NK-92 treated with Interleukin-12 subunit alpha and Interleukin-12 subunit beta, amount 100 ng/mL, for 24 hours (cell line): ENCODE measurements around the gene TCHP.

ENCODE experiments used
- DNase-seq: peaks from one replicate; lab custom pipeline; 2025; lab: John Stamatoyannopoulos, UW

The TCHP gene

DNA sequence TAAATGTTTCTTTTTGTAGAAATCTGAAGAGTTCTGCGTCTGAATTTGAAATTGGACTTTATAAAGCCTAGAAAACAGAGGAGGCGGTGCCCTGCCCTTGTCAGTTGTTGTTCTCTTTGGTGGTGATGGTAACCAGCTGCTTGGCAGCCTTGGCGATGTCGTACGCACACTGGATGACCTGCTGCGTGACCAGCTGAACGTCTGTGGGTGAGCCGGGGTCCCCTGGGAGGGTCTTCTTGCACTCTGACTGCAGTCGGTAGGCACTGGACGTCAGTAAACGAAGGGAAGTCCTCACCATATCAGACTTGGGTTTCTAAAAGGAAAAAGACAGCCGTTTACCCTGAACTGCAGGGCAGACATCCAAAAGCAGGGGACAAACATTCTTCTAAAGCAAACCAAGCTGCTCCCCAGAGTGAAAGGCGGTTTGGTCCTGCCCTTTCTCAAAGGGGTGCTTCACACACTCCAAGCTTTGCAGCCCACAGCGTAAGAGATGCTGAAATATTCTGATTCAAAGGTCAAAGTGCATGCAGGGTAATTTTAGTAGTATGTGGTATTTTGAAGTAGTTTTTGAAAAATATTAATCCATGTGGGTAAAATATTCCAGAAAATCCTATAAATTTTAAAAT lies 32.9 kb downstream of the TCHP start:
- no peak for DNase-seq

DNA sequence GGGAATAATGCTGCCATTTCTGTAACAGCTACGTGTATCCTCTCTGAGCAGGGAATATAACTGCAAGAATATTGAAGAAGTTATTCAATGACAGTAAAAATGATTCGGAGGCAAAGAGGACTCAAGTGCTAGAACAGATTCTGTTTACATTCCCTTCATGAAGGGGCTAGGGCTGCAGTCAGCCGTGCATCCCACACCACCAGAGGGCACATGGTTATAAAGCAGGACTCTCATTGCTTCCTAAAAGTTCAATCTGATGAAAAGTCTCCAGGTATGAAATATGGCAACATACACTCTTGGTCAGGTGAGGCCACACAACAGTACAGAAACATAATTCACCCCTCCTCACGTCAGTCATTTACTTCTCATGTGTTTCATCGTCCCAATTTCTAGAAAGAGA lies 34.0 kb downstream of the TCHP start:
- no peak for DNase-seq

DNA sequence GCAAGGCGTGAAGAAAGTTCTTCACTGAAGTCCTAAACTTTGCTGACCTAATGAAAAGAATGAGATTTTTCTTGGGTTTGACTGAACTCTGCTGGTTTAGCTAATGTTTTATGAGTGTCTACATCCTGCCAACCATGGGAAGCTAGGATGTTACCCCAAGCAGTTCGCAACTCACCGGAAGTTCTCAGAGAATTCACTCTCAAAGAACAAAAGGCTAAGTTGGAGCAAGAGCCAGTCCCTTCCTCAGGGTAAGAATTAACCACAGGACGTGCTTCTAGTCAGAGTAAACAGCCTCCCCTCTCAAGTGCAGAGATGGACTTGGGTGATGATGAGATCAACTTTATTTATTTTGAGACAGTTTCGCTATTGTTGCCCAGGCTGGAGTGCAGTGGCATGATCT lies 37.3 kb downstream of the TCHP start:
- DNase-seq, result no peak

DNA sequence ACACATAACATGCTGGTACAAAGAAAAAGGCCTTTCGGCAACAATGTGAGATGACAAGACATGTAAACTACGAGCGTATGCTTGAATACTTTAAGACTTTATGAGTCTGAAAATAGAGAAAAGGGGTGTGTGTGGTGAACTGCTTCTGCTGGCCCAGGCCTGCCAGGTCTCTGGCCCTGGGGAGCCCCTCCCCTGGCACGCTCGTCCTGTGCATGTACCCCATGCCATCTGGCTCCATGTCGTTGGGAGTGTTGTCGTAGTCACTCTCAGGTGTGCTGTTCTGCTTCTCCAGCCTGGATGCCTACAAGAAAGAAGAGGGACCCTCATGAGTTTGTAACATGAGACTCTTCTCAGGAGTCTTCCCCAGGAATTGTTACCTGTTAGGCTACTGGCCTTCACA lies 38.9 kb downstream of the TCHP start:
- no peak for DNase-seq

DNA sequence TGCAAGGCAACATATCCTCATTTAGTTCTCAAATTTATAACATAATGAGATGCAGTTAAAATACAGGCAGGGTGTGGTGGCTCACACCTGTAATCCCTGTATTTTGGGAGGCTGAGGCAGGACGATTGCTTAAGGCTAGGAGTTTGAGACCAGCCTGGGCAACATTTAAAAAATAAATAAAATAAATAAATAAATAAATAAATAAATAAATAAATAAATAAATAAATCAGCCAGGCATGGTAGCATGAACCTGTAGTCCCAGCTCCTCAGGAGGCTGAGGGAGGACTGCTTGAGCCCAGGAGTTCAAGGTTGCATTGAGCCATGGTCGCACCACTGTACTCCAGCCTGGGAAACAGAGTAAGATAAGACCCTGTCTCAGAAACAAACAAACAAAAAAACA lies 39.4 kb downstream of the TCHP start:
- no peak for DNase-seq

DNA sequence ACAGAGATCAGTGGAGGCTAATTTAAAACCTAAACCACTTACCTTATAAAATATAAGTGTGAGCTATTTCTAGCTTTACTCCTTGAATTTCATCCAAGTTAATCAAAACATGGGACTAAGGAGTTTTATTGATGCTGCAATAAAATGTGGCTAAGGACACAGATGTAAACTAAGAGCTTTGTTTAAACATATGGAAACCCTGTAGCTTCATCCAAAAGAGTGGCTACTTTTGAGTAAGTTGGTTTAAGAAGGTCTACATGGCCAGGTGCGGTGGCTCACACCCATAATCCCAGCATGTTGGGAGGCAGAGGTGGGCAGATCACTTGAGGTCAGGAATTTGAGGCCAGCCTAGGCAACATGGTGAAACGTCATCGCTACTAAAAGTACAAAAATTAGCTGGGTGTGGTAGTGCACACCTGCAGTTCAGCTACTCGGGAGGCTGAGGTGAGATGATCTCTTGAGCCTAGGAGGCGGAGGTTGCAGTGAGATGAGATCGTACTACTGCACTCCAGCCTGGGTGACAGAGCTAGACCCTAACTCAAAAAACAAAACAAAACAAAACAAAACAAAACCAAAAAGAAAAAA lies 40.4 kb downstream of the TCHP start:
- DNase-seq, result no peak

DNA sequence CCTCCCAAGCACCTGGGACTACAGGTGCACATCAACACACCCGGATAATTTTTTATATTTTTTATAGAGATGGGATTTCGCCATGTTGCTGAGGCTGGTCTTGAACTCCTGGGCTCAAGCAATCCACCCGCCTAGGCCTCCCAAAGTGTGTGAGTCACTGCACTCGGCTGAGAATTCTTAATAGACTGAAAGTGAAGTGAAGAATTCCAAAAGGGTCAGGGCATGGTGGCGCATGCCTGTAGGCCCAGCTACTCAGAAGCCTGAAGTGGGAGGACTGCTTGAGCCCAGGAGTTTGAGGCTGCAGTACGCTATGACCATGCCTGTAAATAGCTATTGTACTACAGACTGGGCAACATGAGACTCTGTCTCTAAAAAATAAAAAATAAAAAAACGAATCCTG lies 43.7 kb downstream of the TCHP start:
- DNase-seq, result no peak

DNA sequence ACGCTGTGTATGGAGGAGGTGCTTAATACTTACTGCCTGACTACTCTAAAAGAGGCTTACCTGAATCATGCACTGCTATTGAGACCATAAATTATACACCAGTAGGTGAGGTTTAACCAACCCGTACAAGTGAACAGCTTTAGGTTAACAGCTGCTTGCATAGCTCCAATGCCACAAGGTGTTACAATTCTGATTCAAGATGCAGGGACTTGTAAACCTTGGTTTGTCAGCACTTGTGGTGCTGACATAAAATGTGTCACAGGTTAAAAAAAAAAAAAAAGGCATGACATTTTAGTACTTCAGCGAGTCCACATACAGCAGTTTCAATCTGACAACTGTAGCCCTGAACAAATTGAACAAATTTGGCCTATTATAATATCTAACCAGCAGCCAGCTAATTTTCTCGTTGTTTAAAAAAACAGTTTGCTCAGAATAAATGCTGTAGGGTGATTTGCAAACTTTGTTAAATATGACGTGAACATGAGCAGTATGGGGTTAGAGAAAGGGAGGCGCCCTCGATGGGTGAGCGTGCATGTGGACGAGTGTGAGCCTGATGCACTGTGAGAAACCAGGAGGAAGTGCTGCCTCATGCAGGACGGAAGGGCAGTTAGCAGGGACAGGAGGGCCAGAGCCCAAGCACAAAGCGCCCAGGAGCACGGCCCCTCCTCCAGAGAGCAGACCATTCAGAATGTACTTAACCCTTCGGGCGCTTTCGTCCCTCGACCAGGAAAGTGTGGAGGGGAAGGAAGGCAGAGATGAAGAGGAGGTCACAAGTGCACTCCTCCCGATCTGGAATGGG lies 44.7 kb downstream of the TCHP start:
- no peak for DNase-seq

DNA sequence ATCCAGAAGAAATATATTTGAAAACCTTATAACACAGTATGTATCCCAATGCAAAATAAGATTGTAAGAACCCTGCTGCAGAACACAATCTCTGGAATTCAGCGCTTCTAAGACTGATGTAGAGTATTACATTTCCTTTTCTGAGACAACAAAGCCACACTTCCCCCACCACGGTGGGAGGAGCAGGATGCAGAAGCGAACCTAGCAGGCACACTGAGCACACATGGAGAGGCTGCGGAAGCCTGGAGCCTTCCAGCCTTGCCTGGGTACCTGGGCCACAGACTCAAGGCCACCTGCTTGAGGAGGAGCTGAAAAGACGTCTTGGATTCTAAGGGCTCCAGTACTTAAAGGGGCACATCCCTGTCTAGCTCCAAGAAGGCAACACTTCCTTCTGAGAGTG lies 46.4 kb downstream of the TCHP start:
- DNase-seq, result no peak

DNA sequence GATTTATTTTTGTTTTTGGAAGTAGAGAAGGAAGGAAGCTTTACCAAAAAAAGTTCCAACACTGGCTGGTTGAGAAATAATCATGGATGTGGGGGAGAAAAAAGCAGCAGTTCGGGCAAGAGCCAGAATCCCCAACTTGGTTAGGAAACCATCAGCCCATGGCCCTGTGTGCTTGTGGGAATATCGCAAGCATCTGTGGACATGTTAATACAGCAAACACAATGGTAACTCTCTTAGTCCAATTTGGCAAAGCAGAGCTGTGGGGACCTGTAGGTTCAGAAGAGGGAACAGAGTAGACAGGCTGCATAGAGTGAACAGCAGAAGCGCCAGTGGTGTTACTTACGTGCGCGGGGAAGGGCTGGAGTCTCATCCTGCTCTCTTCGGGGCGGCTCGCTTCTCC lies 46.8 kb downstream of the TCHP start:
- no peak for DNase-seq

DNA sequence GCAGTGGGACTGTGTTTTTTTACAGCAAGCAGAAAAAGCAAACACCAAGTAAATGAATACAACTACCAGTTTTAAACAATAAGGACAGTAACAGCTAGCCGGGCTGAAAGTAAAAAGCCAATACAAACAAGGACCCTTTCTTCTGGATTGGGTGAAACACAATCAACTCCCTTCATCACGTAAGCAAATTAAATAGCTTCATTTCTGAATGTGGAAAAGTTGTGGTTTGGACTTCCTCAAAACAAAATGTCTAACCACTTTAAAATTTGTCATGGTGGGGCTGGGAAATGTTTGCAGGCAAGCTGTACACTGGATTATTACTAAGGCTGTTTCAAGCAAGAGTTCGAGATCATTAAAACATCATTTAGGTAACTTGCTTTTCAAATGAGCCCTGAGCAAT lies 47.4 kb downstream of the TCHP start:
- DNase-seq, result no peak

DNA sequence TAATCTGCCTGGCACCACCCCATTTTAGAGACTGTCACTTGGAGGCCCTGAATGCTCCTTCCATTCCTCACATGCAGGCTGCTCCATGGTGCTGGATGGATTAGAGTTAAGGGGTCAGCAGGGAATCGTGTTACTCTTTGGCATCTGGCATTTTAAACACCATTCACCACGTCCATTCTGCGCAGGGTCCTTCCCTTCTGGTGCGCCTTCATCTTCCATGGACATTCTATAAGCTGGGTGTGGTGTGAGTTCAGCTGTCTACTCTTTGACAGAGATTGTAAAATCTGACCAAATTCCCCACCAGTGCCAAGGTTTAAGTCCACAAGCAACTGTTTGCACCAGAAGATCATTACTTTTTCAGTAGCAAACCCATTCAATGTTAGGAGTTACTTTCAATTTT lies 48.3 kb downstream of the TCHP start:
- no peak for DNase-seq

DNA sequence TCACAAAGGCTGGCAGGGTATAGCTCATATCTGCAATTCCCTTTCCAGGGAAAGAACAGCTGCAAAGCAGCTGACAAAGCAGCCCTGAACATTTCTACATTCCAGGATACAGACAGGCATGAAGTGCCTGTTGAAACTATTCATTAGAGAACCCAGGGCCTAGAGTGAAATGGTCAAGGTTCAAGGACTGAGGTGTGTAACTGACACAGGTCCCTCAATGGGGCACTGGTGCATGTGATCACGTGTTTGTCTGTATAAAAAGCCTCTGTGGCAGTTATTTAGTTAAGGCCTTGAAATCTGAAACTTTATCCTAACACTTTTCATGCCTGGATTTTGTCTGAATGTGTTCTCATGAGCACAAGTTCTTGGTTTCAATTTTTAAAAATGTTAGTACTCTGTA lies 49.0 kb downstream of the TCHP start:
- DNase-seq, result no peak

DNA sequence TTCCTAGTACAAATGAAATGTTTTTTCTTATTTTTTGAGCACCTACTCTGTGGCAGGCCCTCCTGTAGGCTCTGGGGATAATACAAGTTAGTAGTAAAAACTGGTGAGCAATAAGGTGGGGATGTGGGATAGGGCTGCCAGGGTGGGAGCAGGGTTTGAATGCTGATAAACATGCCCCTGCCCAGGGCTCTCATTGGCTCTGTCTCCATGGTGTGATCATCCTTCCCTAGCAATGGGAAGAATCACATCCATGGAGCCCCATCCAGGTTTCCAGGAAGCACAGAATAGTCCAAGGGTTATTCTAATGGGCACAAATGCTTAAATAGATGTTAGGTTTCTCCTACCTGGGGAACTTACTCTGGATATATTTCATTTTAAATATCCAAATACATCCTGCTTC lies 50.6 kb downstream of the TCHP start:
- DNase-seq, result no peak

DNA sequence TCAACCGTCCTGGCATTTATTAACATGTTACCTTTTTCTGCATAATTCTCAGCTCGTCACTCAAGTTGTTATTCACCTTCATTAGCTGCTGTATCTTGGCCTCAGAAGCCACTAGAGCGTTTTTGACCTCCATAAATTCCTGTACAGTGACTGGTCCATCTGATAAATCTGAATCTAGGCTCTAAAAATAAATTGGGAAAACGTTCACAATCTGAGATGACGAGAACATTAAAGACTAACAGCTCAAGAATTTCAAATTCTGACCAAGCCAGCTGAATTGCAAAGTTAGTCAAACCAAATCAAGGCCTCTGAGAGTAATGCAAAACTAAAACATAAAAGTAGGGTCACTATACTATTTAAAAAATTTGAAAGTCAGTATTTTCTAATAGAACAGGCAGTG lies 51.1 kb downstream of the TCHP start:
- no peak for DNase-seq

DNA sequence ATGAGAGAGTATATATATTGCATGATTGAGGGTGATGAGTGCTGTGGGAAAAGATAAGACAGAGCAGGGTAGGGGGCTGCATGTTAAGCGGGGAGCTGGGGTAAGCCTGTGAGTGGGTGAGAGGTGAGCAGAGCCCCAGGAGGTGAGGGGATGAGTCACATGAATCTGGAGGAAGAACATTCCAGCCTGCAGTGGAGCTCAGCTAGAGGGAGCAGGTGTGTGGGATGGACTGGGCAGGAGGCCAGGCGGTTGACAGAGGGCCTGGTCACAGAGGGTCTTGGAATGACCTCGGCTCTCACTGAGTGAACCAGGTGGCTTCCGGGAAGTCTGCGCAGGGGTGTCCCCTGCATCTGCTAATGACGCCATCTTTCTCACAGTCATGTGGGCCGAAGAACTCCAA lies 51.7 kb downstream of the TCHP start:
- DNase-seq, result no peak

DNA sequence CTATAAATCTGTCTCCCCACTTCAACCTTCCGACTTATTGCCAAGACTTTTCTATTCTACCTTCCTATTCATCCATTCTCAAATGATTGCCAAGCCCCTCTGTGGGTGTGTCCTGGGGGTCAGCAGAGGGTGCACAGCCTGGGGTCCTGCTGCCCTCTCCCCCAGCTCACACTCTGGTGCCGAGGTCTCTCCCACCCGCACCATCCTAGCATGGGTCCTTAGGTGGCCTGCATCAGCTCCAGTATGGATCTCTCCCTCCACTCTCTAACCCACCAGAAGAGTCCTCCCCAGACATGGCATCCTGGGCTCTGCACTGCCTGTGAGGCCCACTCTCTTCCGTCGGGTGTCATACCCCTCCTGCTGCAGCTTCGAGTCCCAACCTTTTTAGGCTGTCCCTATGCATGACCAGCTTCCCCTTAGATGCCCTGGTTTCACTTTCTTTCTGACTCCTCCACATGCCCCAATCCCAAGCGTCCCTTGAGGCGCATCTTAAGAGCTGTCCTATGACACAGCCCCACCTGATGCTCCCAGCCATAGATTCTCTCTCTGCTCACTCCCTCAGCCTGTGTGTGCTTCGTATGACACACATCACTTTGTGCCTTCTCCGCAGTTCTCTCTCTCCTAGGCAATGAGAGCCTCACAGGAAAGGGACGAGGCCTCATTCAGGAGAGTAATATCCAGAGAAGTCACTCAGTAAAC lies 52.2 kb downstream of the TCHP start:
- DNase-seq, result no peak

DNA sequence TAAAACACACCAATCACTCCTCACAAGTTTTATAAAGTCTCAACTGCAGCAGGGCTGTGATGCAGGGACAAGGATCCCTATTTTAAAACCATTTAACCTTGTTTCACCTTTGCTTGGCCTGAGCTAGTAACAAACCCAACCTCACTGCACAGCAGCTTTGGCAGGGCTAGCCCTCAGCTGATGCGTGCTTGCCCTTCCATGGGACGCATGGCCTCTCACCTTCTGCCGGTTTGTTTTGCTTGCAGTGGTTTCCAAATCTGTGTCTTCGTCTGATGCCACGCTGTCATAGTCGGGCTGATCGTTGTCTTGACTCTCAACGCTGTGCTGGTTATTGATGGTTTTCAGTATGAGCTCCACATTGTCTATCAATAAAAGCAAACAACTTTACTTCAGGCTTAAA lies 52.8 kb downstream of the TCHP start:
- no peak for DNase-seq

DNA sequence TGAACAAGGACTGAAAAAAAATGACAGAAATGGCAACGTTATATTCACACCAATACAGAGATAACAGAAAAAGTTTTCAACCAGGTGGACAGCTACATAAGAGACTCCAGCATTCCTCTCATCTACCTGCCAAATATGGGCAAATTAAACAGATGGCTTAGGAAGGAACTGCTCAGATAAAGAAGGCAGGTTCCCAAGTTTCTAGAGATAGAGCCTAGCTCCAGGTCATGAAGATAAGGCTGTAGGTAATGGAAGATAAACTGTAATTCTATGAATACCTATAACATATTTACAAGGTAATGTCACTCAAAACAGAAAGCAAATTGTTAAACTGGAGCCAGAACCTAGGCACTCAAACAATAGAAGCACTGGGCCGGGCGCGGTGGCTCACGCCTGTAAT lies 53.6 kb downstream of the TCHP start:
- no peak for DNase-seq

DNA sequence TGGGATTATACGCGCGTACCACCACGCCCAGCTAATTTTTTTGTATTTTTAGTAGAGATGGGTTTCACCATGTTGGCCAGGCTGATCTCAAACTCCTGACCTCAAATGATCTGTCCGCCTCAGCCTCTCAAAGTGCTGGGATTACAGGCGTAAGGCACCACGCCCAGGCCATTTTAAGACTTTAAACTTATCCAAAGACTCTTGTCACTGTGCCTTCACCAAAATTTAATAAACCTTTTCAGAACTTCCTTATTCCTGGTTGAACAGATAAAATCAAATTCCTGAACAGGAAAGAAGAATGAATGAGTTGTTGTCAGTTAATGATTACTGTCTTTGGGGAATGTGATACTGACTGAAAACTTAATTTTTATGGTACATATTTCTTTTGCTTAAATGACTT lies 58.3 kb downstream of the TCHP start:
- no peak for DNase-seq

DNA sequence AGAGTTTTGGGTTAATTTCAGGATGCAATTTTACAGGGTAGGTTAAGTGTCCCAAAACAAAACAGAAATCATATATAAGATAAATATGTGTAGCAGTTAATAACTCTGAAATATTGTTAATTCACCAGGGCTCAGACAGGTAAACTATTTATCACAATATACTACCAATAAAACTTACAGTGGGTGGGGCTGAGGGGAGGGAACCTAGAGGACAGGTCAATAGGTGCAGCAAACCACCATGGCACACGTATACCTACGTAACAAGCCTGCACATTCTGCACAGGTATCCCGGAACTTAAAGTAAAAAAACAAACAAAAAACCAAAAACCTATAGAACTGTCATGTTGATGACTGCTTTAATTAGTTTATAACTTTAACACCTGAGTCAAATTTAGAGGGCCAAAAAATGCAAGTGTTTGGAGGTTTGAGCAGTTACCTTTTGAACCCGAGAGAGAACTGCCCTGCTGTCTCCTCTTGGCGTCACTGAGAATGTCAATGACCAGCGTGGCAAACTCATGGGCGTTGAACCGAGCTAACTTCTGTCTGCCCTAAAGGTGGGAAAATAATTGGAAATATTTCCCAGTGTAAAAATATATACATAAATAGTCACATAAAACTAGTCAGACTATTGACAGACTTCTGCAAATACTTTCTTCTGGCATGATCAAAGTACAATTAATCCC lies 59.5 kb downstream of the TCHP start:
- DNase-seq, result no peak

DNA sequence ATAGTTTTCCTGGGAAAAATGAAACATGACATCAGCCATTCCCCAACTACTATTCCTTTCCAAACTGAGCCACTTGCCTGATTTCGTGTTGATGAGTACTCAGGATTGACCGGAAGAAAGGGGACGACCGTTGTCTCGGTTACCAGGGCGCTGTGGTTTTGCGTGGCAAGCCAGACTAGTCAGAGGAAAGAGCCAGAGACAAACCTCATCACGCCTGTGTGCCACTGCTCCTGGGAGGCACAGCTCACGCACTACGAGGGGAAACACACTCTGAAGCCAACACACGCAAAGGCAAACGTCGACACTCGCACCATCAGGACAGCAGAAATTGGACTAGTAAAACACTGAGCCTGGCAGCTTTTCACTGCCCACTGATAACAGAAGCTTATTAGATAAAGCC lies 61.1 kb downstream of the TCHP start:
- DNase-seq, result no peak

DNA sequence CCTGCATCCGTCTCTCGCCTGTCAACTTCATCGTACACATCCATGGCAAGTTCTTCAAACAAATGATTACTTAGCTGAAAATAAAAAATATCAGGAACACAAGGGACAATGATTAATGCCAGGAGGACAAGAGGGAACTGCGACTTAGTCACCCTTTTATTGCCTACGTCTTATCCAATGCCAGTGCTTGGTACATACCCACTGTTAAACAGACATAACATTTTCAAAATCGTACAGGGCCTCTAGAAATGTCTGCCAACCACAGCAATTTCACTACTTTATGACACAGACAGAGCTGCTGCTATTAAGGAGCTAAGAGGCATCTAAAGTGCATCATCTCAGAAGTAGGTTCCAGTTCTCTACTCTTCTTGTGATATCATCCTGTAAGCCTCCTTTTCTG lies 61.5 kb downstream of the TCHP start:
- DNase-seq, result no peak
